K562 (cell line): ENCODE measurements around the gene KRT39. TPM values are rescaled to one million over a fixed set of nuclear protein-coding genes. Genes with fewer than 3 reads are reported as not detected.

ENCODE experiments used
- ATAC-seq: fragments of 200-7000 bp; cut with Tn5 transposase; 3 replicates; pipeline ENCODE4 v1.9.1; 2020; ENCODE audit warnings: moderate library complexity
- BruUV-seq: library from RNA; stranded (reverse); fragments of 400-500 nt; replicated peaks from 2 replicates; lab custom pipeline; 2021; lab: Mats Ljungman, UMichigan
- CTCF ChIA-PET: fragments of 300-600 bp; formaldehyde crosslinking; extraction: SDS; loops from one replicate; lab custom pipeline; 2021; ENCODE audit warnings: low intra/inter-chr PET ratio; lab: Yijun Ruan, JAX
- POLR2A ChIA-PET: fragments of 300-600, 350-650 bp; sonication (Branson Sonifier 250); formaldehyde crosslinking; extraction: SDS; loops from one replicate; lab custom pipeline; 2021; ENCODE audit warnings: antibody characterized with exemption, inconsistent platforms; lab: Yijun Ruan, JAX
- DNase-seq, 4 experiments: peaks; one replicate each; pipeline versions ENCODE4 v3.0.0 to v3.0.0-alpha.2; 2011 to 2018; ENCODE audit warnings: low spot score in 3 of 4, mixed read lengths in 3 of 4; ENCODE audit errors: extremely low read depth in 1 of 4
- FAIRE-seq: peaks from 2 replicates; lab custom pipeline; 2011; peaks lifted over from hg19 to GRCh38; lab: Jason Lieb, UNC
- H2AFZ ChIP-seq: 2 replicates; pipeline ENCODE4 v1.6.0; 2011; ENCODE audit warnings: low read depth, low read length, control low read depth, inconsistent platforms
- H3K27ac ChIP-seq: fragments of 200-600 bp; 3 replicates; pipeline ENCODE4 v1.8.0; 2011; ENCODE audit warnings: low read depth, mild to moderate bottlenecking, control low read depth, inconsistent platforms, low read length, moderate library complexity, mixed read lengths; ENCODE audit errors: extremely low read depth
- H3K27me3 ChIP-seq, 2 experiments: fragments of 300-600 bp in 1 of 2; 2 replicates in 1 of 2; 3 replicates in 1 of 2; pipeline versions ENCODE4 v1.6.0 to v1.8.0; 2011; ENCODE audit warnings: inconsistent platforms in 2 of 2, low read length in 2 of 2, mild to moderate bottlenecking in 1 of 2, mixed read lengths in 1 of 2, moderate library complexity in 1 of 2; ENCODE audit not compliant: control insufficient read depth in 2 of 2, insufficient read depth in 2 of 2
- H3K36me3 ChIP-seq: fragments of 300-600 bp; 3 replicates; pipeline ENCODE4 v1.8.0; 2011; ENCODE audit warnings: mild to moderate bottlenecking, low read length, inconsistent platforms; ENCODE audit not compliant: control insufficient read depth, insufficient read depth
- H3K4me1 ChIP-seq, 2 experiments: fragments of 200-600 bp in 1 of 2; replicated peaks in 1 of 2; 2 replicates in 1 of 2; 3 replicates in 1 of 2; pipeline versions ENCODE4 v1.5.1 to v1.8.0; 2011; ENCODE audit warnings: inconsistent platforms in 2 of 2, low read length in 2 of 2, mild to moderate bottlenecking in 1 of 2, mixed read lengths in 1 of 2, moderate library complexity in 1 of 2; ENCODE audit not compliant: control insufficient read depth in 2 of 2, insufficient read depth in 2 of 2
- H3K4me2 ChIP-seq: 2 replicates; pipeline ENCODE4 v1.6.1; 2011; ENCODE audit warnings: low read length, control low read depth, inconsistent platforms, mixed read lengths; ENCODE audit not compliant: insufficient read depth
- H3K4me3 ChIP-seq: fragments of 200-600 bp; sonication (generic), shearing (Covaris generic); 2 replicates; pipeline ENCODE4 v1.5.1; 2016; ENCODE audit warnings: control low read depth, inconsistent platforms
- H3K79me2 ChIP-seq: fragments of 200-600 bp; 3 replicates; pipeline ENCODE4 v1.8.0; 2011; ENCODE audit warnings: low read length, inconsistent platforms; ENCODE audit not compliant: control insufficient read depth, insufficient read depth
- H3K9ac ChIP-seq, 2 experiments: 2 replicates each; pipeline versions ENCODE4 v1.6.0 to v1.6.1; 2011; ENCODE audit warnings: low read depth in 2 of 2, low read length in 2 of 2, control low read depth in 1 of 2, inconsistent platforms in 1 of 2, mild to moderate bottlenecking in 1 of 2, mixed read lengths in 1 of 2; ENCODE audit not compliant: insufficient read depth in 1 of 2
- H3K9me1 ChIP-seq: one replicate; pipeline ENCODE4 v1.6.0; 2011; ENCODE audit warnings: inconsistent platforms, mild to moderate bottlenecking, low read length, moderate library complexity; ENCODE audit not compliant: control insufficient read depth, insufficient read depth
- H3K9me3 ChIP-seq: replicated peaks from 2 replicates; pipeline ENCODE4 v1.5.1; 2011; ENCODE audit warnings: low read depth, low read length, inconsistent platforms; ENCODE audit not compliant: control insufficient read depth, insufficient read depth
- H4K20me1 ChIP-seq: replicated peaks from 2 replicates; pipeline ENCODE4 v1.6.1; 2011; ENCODE audit warnings: low read length, inconsistent platforms, mixed read lengths; ENCODE audit not compliant: control insufficient read depth, insufficient read depth
- COPS2 ChIP-seq: fragments of 450-650 bp; conservative IDR thresholded peaks from 2 replicates; pipeline ENCODE4 v1.6.1; 2016; ENCODE audit warnings: mild to moderate bottlenecking, moderate library complexity
- CREB1 ChIP-seq, 2 experiments: sonication (generic) in 1 of 2; formaldehyde crosslinking in 1 of 2; IDR thresholded peaks; 2 replicates each; pipeline versions ENCODE4 v1.6.1 to v1.8.0; 2012 to 2022; ENCODE audit warnings: inconsistent platforms in 1 of 2, mild to moderate bottlenecking in 1 of 2, missing genetic modification reagents in 1 of 2, moderate library complexity in 1 of 2
- MAFK ChIP-seq: IDR thresholded peaks from 2 replicates; pipeline ENCODE4 v1.6.1; 2011; ENCODE audit warnings: low read length, improper control_type of control experiment
- MTA2 ChIP-seq: fragments of 450-650 bp; IDR thresholded peaks from 2 replicates; pipeline ENCODE4 v1.6.1; 2016; ENCODE audit warnings: low read depth
- MYC ChIP-seq, 2 experiments: fragments of 250-450 bp in 1 of 2; sonication (Bioruptor Pico) in 1 of 2; IDR thresholded peaks; 2 replicates each; pipeline versions ENCODE4 v1.5.1 to v1.6.1; 2012 to 2021; ENCODE audit warnings: low read depth in 2 of 2, borderline replicate concordance in 1 of 2, improper control_type of control experiment in 1 of 2, low read length in 1 of 2, mild to moderate bottlenecking in 1 of 2, moderate library complexity in 1 of 2
- SUPT5H ChIP-seq: fragments of 450-650 bp; IDR thresholded peaks from 2 replicates; pipeline ENCODE4 v1.6.1; 2016
- ZNF707 ChIP-seq: fragments of 250-450 bp; sonication (Bioruptor Pico); conservative IDR thresholded peaks from 2 replicates; pipeline ENCODE4 v1.8.0; 2022; ENCODE audit warnings: inconsistent platforms, mild to moderate bottlenecking, moderate library complexity
- WGBS: fragments of 100-300 bp; shearing (Covaris generic); methylation state at CpG from one replicate; pipeline ENCODE4 v1.1.6; 2016; ENCODE audit warnings: low coverage, mixed read lengths; ENCODE audit not compliant: insufficient coverage; ENCODE audit errors: missing lambda C conversion rate; 5-methylcytosine and 5-hydroxymethylcytosine counted together
- in situ Hi-C: fragments of 300-500 bp; cut with MboI; formaldehyde crosslinking; loops from 4 replicates; pipeline ENCODE4 v1.15.0; 2018; ENCODE audit warnings: inconsistent platforms, mixed read lengths
- intact Hi-C: fragments of 100-400 bp; cut with micrococcal nuclease; formaldehyde crosslinking; loops from 2 replicates; pipeline ENCODE4 v1.14.2; 2022
- polyA plus RNA-seq, 8 experiments: library from polyadenylated mRNA; depleted of rRNA in 4 of 8; stranded (reverse) in 5 of 8; unstranded in 3 of 8; fragments of >200 nt; fragmentation: Nextera tagmentation in 2 of 8; fragmentation: Illumina TruSeq in 1 of 8; extraction: Ambion mirVana in 2 of 8; extraction: Trizol in 1 of 8; gene quantifications; 2 replicates each; pipeline versions ENCODE4 v1.2.1 to v1.2.3, GENCODE V29; 2011 to 2014; ENCODE audit warnings: inconsistent platforms in 1 of 8, missing spikeins in 1 of 8
- total RNA-seq, 7 experiments: library from RNA; depleted of rRNA in 6 of 7; stranded (reverse); fragments of >200 nt in 6 of 7; fragmentation: Illumina TruSeq in 2 of 7; extraction: Trizol in 2 of 7; gene quantifications; 2 replicates each; pipeline versions ENCODE4 v1.2.1 to v1.2.3, GENCODE V29; 2011 to 2021; ENCODE audit warnings: low replicate concordance in 1 of 7

Gene KRT39
- total and polyA plus RNA-seq, 9 of the 15 experiments (the other 6 are each of a cell fraction or from before 2014, with no cell fraction given) = not detected

DNA sequence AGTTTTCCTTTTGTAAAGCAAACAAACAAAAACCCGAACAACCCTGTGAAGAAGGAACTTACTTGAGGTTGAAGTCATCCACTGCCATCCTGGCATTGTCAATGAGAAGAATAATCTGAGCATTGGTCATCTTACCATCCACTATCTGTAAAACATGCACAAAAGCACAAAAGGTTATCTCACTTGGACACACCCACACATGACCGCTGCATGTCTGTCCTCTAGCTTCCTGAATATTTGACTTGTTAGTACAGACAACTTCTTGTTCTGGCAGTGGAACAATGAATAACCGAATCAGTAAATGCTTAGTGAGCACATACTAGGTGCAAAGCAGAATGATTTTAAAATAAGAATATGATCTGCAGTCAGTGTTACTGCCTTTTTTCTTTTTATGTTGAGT, 35.4 kb downstream of the KRT39 start:
- H3K9me1 ChIP-seq = no peaks in the 10 kb centered on the region
- H3K36me3 ChIP-seq = no peaks in the 10 kb centered on the region
- WGBS = 0% methylated on average over 3 of the region's 3 CpGs
- DNase-seq = no peak
- in situ Hi-C loops = no loop called here
- TF ChIP-seq MTA2 = no peak
- TF ChIP-seq MYC (IDR thresholded peaks at IDR 0.05; ENCODE audit: low read depth, low read length) = no peak
- TF ChIP-seq MYC (CRISPR knock-in tag; IDR thresholded peaks at IDR 0.05; ENCODE audit: borderline replicate concordance, low read depth) = no peak
- no peak for TF ChIP-seq SUPT5H
- TF ChIP-seq ZNF707 (CRISPR knock-in tag) = no peak
- TF ChIP-seq COPS2 = no peak
- TF ChIP-seq MAFK = no peak
- TF ChIP-seq CREB1 (IDR thresholded peaks at IDR 0.05) = no peak
- TF ChIP-seq CREB1 (CRISPR knock-in tag; IDR thresholded peaks at IDR 0.05) = no peak
- TF ChIP-seq, all 486 proteins: peak for 0
- no peak for FAIRE-seq
- ChIA-PET CTCF (no interaction called here), POLR2A (interaction anchor here (0.5 to 1.8 kb wide), 2 partner anchors 8 to 283 kb away, joined by 3 to 4 read pairs; no protein-coding TSS in a partner anchor)
- Histone ChIP-seq H3K4me3 (no peak overlapping the region), H3K9me3 (no peaks in the 10 kb centered on the region), H4K20me1 (no peaks in the 10 kb centered on the region), H3K4me1 (peaks cover 0 to 2% of the 10 kb centered on the region in 2 experiments; a peak in 2 of 5 replicates), H3K27me3 (peaks cover 18 to 23% of the 10 kb centered on the region in 2 experiments), H3K27ac (no peak overlapping the region), H3K9ac (no peak overlapping the region), H3K4me2 (no peak overlapping the region), H3K79me2 (no peaks in the 10 kb centered on the region), H2AFZ (no peak overlapping the region)
- intact Hi-C loops = no loop called here
- no peak for ATAC-seq
- no TSS peak for BruUV-seq
